ENCODE measurements around the gene SOD1.
"Not testable (repeated sequence)": the region's sequence is repeated elsewhere in the genome, so short reads cannot be mapped to it uniquely, and the experiment has no call there.

The SOD1 gene

DNA sequence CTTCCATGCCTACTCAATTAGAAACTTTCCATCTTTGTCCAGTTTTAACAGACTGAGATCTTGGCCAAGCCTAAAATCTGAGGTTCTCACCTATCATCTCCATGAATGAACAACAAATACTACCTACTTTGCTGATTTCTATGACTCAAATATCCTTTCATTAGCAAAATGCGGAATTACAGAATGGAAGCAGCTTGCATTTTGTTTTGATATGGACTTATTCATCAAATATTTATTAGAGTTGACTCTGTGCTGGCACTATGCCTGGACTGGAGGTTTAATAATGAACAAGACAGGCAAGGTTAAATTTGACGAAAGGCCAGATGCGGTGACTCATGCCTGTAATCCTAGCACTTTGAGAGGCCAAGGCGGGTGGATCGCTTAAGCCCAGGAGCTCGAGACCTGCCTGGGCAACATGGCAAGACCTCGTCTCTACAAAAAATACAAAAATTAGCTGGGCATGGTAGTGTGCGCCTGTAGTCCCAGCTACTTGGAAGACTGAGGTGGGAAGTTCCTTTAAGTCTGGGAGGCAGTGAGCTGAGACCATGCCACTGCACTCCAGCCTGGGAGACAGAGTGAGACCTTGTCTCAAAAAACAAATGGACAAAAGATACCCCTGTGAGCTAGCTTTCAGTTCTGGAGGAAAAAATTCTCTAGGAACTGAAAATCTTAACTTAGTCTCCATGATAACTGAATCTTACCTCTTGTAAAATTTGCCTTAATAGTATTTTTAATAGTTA lies 29.4 kb upstream of the SOD1 start:
- Histone ChIP-seq H3K4me3 (ENCODE audit: low read depth, low read length) (no peak overlapping the region), H3K27ac (ENCODE audit: low read depth, low read length) (no peak overlapping the region), H3K4me1 (ENCODE audit: control insufficient read depth, insufficient read depth, low read length, unreplicated experiment) (peaks cover 5% of the 10 kb centered on the region), H3K27me3 (ENCODE audit: insufficient read depth, low read length) (no peaks in the 10 kb centered on the region), H3K36me3 (ENCODE audit: insufficient read depth, low read length) (no peaks in the 10 kb centered on the region), H3K79me2 (ENCODE audit: control insufficient read depth, insufficient read depth, low read length, unreplicated experiment) (no peaks in the 10 kb centered on the region), H2AFZ (ENCODE audit: low read length, unreplicated experiment) (no peak overlapping the region)

GRCh38 chr21:31631881-31632280 lies 27.6 kb upstream of the SOD1 start:
- H3K79me2 ChIP-seq (ENCODE audit: control insufficient read depth, insufficient read depth, low read length, unreplicated experiment); H3K36me3 ChIP-seq (ENCODE audit: insufficient read depth, low read length): not testable (repeated sequence)

DNA sequence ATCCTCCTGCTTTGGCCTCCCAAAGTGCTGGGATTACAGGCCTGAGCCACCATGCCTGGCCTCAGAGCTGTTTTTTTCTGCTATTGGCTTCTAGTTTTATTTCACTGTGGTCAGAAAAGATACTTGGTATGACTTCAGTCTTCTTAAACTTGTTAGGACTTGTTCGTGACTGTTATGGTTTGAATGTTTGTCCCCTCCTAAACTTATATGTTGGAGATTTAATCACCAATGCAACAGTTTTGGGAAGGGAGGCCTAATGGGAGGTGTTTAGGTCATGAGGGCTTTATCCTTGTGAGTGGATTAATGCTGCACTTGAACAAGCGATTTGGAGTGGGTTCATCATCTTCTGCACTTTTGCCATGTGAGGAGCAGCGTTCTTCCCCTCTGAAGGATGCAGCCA lies 24.5 kb upstream of the SOD1 start:
- no peak overlapping the region for H3K27ac ChIP-seq (ENCODE audit: low read depth, low read length)
- no peaks in the 10 kb centered on the region for H3K36me3 ChIP-seq (ENCODE audit: insufficient read depth, low read length)
- H3K27me3 ChIP-seq (ENCODE audit: insufficient read depth, low read length), result no peaks in the 10 kb centered on the region
- no peaks in the 10 kb centered on the region for H3K79me2 ChIP-seq (ENCODE audit: control insufficient read depth, insufficient read depth, low read length, unreplicated experiment)
- H3K4me1 ChIP-seq (ENCODE audit: control insufficient read depth, insufficient read depth, low read length, unreplicated experiment), result no peaks in the 10 kb centered on the region
- H2AFZ ChIP-seq (ENCODE audit: low read length, unreplicated experiment), result no peak overlapping the region
- no peak overlapping the region for H3K4me3 ChIP-seq (ENCODE audit: low read depth, low read length)

More at GRCh38 chr21:31631881-31632280, 27.6 kb upstream of the SOD1 start:
- H2AFZ ChIP-seq (ENCODE audit: low read length, unreplicated experiment); H3K27me3 ChIP-seq (ENCODE audit: insufficient read depth, low read length); H3K4me3 ChIP-seq (ENCODE audit: low read depth, low read length); H3K27ac ChIP-seq (ENCODE audit: low read depth, low read length); H3K4me1 ChIP-seq (ENCODE audit: control insufficient read depth, insufficient read depth, low read length, unreplicated experiment): not testable (repeated sequence)

DNA sequence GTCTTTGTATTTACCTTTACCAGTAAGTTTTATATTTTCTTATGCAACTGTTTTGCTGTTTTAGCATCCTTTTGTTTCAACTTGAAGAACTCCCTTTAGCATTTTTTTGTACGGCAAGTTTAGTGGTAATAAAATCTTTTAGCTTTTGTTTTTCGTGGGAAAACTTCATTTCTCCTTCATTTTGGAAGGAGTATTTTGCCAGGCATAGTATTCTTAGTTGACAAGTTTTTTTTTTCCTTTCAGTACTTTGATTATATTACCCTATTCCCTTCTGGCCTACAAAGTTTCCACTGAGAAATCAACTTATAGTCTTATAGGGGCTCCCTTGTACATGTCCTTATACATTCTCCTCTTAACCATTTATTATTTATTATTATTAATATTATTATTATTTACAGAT lies 22.6 kb upstream of the SOD1 start:
- H3K4me1 ChIP-seq (ENCODE audit: control insufficient read depth, insufficient read depth, low read length, unreplicated experiment), result no peaks in the 10 kb centered on the region
- no peak overlapping the region for H2AFZ ChIP-seq (ENCODE audit: low read length, unreplicated experiment)
- H3K27ac ChIP-seq (ENCODE audit: low read depth, low read length), result no peak overlapping the region
- H3K27me3 ChIP-seq (ENCODE audit: insufficient read depth, low read length), result no peaks in the 10 kb centered on the region
- H3K36me3 ChIP-seq (ENCODE audit: insufficient read depth, low read length), result no peaks in the 10 kb centered on the region
- no peaks in the 10 kb centered on the region for H3K79me2 ChIP-seq (ENCODE audit: control insufficient read depth, insufficient read depth, low read length, unreplicated experiment)
- no peak overlapping the region for H3K4me3 ChIP-seq (ENCODE audit: low read depth, low read length)

DNA sequence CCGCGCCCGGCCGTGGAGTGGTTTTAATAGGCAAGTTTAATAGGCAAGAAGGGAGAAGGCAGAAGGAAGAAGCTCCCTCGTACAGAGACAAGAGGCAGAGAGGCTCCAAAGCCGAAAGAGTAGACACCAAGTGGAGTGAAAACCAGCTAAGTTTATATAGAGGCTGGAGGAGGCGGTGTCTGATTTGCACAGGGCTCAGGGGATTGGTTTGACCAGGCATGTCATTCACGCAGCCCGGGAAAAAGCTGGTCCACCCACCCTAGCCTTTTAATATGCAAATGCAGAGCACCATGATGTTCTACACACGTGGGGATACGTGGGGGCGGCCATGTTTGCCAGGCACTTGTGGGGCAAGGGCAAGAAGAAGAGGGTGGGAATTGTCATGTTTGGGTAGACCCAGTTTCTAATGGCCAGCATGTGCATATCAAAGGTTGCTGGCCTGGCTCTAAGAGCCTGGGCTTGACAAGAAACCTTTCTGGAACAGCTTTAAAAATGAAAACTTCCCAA lies 18.0 kb upstream of the SOD1 start:
- no peaks in the 10 kb centered on the region for H3K27me3 ChIP-seq (ENCODE audit: insufficient read depth, low read length)
- H2AFZ ChIP-seq (ENCODE audit: low read length, unreplicated experiment), result no peak overlapping the region
- no peak overlapping the region for H3K27ac ChIP-seq (ENCODE audit: low read depth, low read length)
- H3K4me1 ChIP-seq (ENCODE audit: control insufficient read depth, insufficient read depth, low read length, unreplicated experiment), result no peaks in the 10 kb centered on the region
- H3K79me2 ChIP-seq (ENCODE audit: control insufficient read depth, insufficient read depth, low read length, unreplicated experiment), result no peaks in the 10 kb centered on the region
- no peaks in the 10 kb centered on the region for H3K36me3 ChIP-seq (ENCODE audit: insufficient read depth, low read length)
- H3K4me3 ChIP-seq (ENCODE audit: low read depth, low read length), result no peak overlapping the region

GRCh38 chr21:31644643-31645042 lies 14.8 kb upstream of the SOD1 start:
- Histone ChIP-seq H3K36me3 (ENCODE audit: insufficient read depth, low read length) (no peaks in the 10 kb centered on the region), H3K4me1 (ENCODE audit: control insufficient read depth, insufficient read depth, low read length, unreplicated experiment) (no peaks in the 10 kb centered on the region), H2AFZ (ENCODE audit: low read length, unreplicated experiment) (no peak overlapping the region), H3K4me3 (ENCODE audit: low read depth, low read length) (no peak overlapping the region), H3K27ac (ENCODE audit: low read depth, low read length) (no peak overlapping the region), H3K27me3 (ENCODE audit: insufficient read depth, low read length) (no peaks in the 10 kb centered on the region), H3K79me2 (ENCODE audit: control insufficient read depth, insufficient read depth, low read length, unreplicated experiment) (no peaks in the 10 kb centered on the region)

GRCh38 chr21:31647650-31648049 lies 11.8 kb upstream of the SOD1 start:
- Histone ChIP-seq H3K27me3 (ENCODE audit: insufficient read depth, low read length) (no peaks in the 10 kb centered on the region), H3K4me1 (ENCODE audit: control insufficient read depth, insufficient read depth, low read length, unreplicated experiment) (no peaks in the 10 kb centered on the region), H3K36me3 (ENCODE audit: insufficient read depth, low read length) (no peaks in the 10 kb centered on the region), H2AFZ (ENCODE audit: low read length, unreplicated experiment) (no peak overlapping the region), H3K4me3 (ENCODE audit: low read depth, low read length) (no peak overlapping the region), H3K79me2 (ENCODE audit: control insufficient read depth, insufficient read depth, low read length, unreplicated experiment) (no peaks in the 10 kb centered on the region), H3K27ac (ENCODE audit: low read depth, low read length) (no peak overlapping the region)

- H3K27ac ChIP-seq (ENCODE audit: low read depth, low read length), result no peak overlapping the region
- no peak overlapping the region for H2AFZ ChIP-seq (ENCODE audit: low read length, unreplicated experiment)
- H3K79me2 ChIP-seq (ENCODE audit: control insufficient read depth, insufficient read depth, low read length, unreplicated experiment), result no peaks in the 10 kb centered on the region
- H3K27me3 ChIP-seq (ENCODE audit: insufficient read depth, low read length), result no peaks in the 10 kb centered on the region
- no peaks in the 10 kb centered on the region for H3K36me3 ChIP-seq (ENCODE audit: insufficient read depth, low read length)
- H3K4me1 ChIP-seq (ENCODE audit: control insufficient read depth, insufficient read depth, low read length, unreplicated experiment), result no peaks in the 10 kb centered on the region
- H3K4me3 ChIP-seq (ENCODE audit: low read depth, low read length), result no peak overlapping the region
Observed at GRCh38 chr21:31650930-31651329, 8.6 kb upstream of the SOD1 start.

- not testable (repeated sequence) for H2AFZ ChIP-seq (ENCODE audit: low read length, unreplicated experiment); H3K27ac ChIP-seq (ENCODE audit: low read depth, low read length); H3K4me3 ChIP-seq (ENCODE audit: low read depth, low read length); H3K4me1 ChIP-seq (ENCODE audit: control insufficient read depth, insufficient read depth, low read length, unreplicated experiment); H3K79me2 ChIP-seq (ENCODE audit: control insufficient read depth, insufficient read depth, low read length, unreplicated experiment); H3K36me3 ChIP-seq (ENCODE audit: insufficient read depth, low read length); H3K27me3 ChIP-seq (ENCODE audit: insufficient read depth, low read length)
Observed at GRCh38 chr21:31651491-31651890, 8.0 kb upstream of the SOD1 start.

DNA sequence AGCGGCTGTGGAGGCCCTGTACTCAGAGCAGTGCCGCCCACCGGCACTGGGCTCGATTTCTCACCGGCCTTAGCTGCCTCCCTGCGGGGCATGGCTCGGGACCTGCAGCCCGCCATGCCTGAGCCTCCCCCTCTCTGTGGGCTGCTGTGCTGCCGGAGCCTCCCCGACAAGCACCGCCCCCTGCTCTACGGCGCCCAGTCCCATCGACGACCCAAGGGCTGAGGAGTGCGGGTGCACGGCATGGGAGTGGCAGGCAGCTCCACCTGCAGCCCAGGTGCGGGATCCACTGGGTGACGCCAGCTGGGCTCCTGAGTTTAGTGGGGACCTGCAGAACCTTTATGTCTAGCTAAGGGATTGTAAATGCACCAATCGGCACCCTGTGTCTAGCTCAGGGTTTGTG lies 5.2 kb upstream of the SOD1 start:
- Histone ChIP-seq H2AFZ (ENCODE audit: low read length, unreplicated experiment) (no peak overlapping the region), H3K4me1 (ENCODE audit: control insufficient read depth, insufficient read depth, low read length, unreplicated experiment) (no peaks in the 10 kb centered on the region), H3K36me3 (ENCODE audit: insufficient read depth, low read length) (no peaks in the 10 kb centered on the region), H3K4me3 (ENCODE audit: low read depth, low read length) (no peak overlapping the region), H3K27ac (ENCODE audit: low read depth, low read length) (no peak overlapping the region), H3K27me3 (ENCODE audit: insufficient read depth, low read length) (no peaks in the 10 kb centered on the region), H3K79me2 (ENCODE audit: control insufficient read depth, insufficient read depth, low read length, unreplicated experiment) (no peaks in the 10 kb centered on the region)

GRCh38 chr21:31654821-31655580 lies 4.5 kb upstream of the SOD1 start:
- H3K27ac ChIP-seq (ENCODE audit: low read depth, low read length); H3K36me3 ChIP-seq (ENCODE audit: insufficient read depth, low read length); H2AFZ ChIP-seq (ENCODE audit: low read length, unreplicated experiment); H3K27me3 ChIP-seq (ENCODE audit: insufficient read depth, low read length); H3K4me3 ChIP-seq (ENCODE audit: low read depth, low read length); H3K4me1 ChIP-seq (ENCODE audit: control insufficient read depth, insufficient read depth, low read length, unreplicated experiment); H3K79me2 ChIP-seq (ENCODE audit: control insufficient read depth, insufficient read depth, low read length, unreplicated experiment): not testable (repeated sequence)
